HG02623 (cell line): Measurements from ENCODE around the gene NFE2L3.
"Not testable (repeated sequence)": the region's sequence is repeated elsewhere in the genome, so short reads cannot be mapped to it uniquely, and the experiment has no call there.

ENCODE experiments used
- ATAC-seq: cut with Tn5 transposase; IDR thresholded peaks from one replicate; pipeline ENCODE4 v1.9.1; 2021; ENCODE audit warnings: moderate library complexity; ENCODE audit not compliant: unreplicated experiment

Gene NFE2L3

DNA sequence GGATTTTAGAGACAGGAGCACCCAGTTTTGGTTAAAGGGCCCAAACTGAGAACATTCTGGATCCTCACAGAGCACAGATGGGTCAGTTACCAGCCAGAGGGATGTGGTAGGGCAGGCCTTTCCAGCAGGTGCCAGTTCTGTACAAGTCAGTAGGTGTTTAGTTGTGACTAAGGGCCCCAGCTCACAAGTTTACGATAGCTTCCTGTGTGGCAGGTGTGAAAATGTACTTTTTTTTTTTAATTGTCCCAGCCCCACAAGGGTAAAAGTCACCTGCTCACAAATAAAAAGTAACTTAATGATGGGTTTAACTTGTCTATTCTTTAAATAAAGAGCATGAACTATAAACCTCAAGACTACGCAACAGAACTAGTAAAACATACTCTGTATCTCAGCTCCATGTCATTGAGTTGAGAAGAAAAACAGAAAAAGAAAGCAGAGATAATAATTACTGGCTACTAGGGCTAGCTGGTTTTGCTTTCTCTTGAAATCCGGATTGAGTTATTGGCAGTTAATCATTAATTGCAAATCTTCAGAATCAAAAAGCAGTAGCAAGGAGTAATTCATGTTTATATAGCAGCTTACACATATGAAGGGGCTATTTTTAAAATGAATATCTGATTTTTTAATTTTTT, 15.4 kb downstream of the NFE2L3 start:
- peak; percentile 64 for ATAC-seq

- no peak for ATAC-seq
Observed at GRCh38 chr7:26168458-26169023, 16.5 kb downstream of the NFE2L3 start.

- no peak for ATAC-seq
Observed at GRCh38 chr7:26169271-26169670, 17.3 kb downstream of the NFE2L3 start.

DNA sequence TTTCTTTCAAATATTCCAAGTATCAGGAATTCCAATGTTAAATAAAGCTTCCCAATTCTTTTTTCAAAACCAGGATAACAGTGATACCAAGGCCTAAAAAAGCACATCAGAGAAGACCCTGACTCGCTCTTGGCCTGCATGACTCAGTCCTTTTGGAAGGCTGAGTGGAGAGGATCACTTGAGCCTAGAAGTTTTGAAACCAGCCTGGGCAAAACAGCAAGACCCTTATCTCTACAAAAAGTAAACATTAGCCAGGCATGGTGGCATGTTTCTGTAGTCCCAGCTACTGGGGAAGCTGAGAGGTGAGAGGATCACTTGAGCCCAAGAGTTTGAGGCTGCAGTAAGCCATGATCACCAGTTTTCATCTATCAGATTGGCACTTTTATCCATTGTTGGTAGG, 18.7 kb downstream of the NFE2L3 start:
- no peak for ATAC-seq

- ATAC-seq = no peak
Observed at GRCh38 chr7:26171601-26172000, 19.6 kb downstream of the NFE2L3 start.

DNA sequence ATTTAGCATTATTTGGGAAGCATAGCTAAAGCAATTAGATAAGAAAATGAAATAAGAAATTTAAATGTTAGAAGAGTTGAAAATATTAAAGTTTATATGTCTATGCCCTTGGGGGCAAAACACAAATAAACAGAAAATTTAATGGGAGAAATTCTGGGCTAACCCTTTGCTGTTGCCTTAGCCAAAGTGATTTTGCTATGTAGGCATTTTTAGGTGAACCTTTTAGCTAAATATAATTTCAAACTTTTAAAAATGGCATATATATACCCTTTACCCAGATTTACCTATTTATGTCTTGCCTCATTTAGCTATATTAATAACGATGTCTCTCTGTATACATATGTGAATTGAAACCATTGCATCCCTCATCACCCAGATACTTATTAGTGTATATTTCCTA, 20.1 kb downstream of the NFE2L3 start:
- ATAC-seq = no peak

DNA sequence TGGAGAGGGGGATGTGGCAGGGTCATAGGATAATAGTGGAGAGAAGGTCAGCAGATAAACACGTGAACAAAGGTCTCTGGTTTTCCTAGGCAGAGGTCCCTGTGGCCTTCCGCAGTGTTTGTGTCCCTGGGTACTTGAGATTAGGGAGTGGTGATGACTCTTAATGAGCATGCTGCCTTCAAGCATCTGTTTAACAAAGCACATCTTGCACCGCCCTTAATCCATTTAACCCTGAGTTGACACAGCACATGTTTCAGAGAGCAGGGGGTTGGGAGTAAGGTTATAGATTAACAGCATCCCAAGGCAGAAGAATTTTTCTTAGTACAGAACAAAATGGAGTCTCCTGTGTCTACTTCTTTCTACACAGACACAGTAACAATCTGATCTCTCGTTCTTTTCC, 23.9 kb downstream of the NFE2L3 start:
- ATAC-seq = not testable (repeated sequence)

- not testable (repeated sequence) for ATAC-seq
Observed at GRCh38 chr7:26176696-26177095, 24.7 kb downstream of the NFE2L3 start.

DNA sequence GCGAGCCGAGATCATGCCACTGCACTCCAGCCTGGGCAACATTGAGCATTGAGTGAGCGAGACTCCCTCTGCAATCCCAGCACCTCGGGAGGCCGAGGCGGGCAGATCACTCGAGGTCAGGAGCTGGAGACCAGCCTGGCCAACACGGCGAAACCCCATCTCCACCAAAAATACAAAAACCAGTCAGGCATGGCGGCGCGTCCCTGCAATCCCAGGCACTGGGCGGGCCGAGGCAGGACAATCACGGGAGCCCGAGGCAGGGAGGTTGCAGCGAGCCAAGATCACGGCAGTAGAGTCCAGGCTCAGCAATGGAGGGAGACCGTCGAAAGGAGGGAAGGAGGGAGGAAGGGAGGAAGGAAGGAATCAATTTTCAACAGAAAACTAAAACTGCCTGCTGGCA, 25.3 kb downstream of the NFE2L3 start:
- not testable (repeated sequence) for ATAC-seq

DNA sequence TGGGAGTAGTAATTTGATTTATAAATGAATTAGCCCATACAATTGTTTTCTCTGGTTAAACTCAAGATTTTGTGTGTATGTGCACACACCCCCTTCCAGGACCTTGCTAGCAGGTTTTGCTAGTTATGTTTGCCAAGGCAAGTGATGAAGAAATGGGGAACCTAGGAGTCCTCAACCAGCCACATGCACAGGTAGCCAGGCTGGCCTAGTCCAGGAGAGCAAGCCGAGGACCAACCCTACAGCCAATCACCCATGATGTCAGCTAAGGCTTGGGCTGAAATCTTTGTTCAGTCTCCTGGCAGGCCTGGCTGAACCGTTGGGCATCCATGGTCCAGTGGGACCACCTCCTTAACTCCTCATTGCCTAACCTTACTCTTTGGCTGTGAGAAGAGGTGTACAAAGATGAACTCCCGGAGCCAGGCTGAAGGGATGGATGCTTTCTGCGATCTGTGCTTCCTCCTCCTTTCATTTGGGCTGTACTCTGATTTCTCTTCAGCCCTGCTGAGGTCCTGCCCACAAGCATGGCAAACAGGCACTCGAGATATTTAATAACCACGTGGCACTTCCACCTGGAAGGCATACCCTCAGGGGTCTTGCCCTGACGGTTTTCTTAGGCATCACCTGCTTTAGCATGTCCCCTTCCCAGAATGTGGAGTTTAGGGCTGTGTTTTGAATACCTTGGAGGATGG, 26.4 kb downstream of the NFE2L3 start:
- no peak for ATAC-seq

- no peak for ATAC-seq
Observed at GRCh38 chr7:26179422-26179821, 27.4 kb downstream of the NFE2L3 start.

GRCh38 chr7:26179826-26180497, 28.0 kb downstream of the NFE2L3 start:
- no peak for ATAC-seq

GRCh38 chr7:26180792-26181198, 28.8 kb downstream of the NFE2L3 start:
- no peak for ATAC-seq

DNA sequence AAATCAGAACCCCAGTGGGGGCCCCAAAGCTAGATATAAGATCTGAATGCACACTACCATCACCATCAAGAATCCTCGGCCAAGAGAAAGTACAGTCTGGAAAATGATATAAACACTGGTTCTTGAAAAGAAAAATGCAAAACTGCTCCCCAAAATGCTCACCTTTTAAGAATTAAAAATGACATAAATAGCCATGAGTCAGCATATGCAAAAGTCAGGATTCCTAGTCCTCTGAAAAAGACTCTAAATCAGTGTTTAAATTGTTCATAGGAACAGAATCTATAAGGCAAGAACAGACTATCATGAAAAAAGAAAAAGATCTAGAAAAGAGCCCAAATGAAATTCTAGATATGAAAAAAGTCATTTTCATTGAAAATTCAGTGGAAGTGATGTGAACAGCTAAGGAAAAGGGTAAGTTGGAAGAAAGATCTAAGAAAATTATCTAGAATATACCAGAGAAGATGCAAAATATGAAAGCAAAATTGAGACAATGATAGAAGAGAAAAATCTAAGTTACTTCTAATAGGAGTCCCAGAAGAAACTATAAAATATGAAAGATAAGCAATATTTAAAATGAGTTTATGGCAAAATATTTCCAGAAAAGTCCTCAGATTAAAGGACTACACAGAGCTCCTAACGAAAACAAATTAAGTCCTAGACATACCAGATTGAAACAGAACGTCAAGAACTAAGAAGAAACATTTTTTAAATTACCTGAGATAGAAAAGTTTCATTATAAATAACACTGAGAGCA, 29.7 kb downstream of the NFE2L3 start:
- no peak for ATAC-seq

- ATAC-seq = no peak
Observed at GRCh38 chr7:26182283-26182682, 30.3 kb downstream of the NFE2L3 start.

DNA sequence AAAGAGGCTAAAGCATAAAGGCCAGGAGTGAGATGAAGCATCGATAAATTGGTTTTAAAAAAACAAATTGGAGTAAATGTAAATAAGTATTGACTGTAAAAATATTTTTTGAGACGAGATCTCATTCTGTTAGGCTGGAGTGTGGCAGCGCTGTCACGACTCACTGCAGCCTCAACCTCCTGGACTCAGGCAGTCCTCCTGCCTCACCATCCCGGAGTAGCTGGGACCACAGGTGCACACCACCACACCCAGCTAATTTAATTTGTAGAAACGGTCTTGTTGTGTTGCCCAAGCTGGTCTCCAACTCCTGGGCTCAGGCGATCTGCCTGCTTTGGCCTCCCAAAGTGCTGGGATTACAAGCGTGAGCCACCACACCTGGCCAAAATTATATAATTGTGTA, 30.7 kb downstream of the NFE2L3 start:
- ATAC-seq = no peak

DNA sequence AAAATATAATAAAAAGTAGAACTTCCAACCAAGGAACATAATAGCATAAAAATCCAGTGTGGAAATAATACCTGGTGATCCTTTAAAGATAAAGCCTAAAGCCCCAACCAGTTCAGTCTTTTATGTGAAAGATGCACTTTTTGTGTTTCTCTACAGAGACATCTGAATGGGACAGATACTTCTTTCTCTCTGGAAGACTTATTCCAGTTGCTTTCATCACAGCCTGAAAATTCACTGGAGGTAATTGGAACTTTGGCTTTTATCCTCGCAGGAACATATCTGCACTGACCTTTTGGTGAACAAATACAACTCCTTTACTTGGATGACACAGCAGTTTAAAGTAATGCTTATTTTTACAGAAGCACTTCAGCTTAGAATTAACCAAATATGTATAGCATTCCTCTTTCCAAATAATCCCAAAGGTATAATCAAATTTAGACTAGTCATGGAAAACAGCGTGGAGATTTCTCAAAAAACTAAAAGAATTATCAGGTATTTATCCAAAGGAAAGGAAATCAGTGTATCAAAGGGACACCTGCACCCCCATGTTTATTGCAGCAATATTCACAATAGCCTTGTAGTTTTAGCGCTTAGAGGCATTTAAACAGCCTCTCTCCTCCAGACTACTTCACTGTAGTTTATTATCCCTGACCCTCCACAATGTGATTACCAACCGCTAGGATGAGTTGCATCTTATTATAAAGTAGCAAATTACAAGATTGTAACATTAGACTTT, 31.7 kb downstream of the NFE2L3 start:
- no peak for ATAC-seq

- ATAC-seq = not testable (repeated sequence)
Observed at GRCh38 chr7:26184281-26185101, 32.5 kb downstream of the NFE2L3 start.

- no peak for ATAC-seq
Observed at GRCh38 chr7:26185131-26185843, 33.3 kb downstream of the NFE2L3 start.
